A549 (cell line): Measurements from ENCODE around the gene BMP4. TPM values are rescaled to one million over a fixed set of nuclear protein-coding genes. Genes with fewer than 3 reads are reported as not detected.

Source experiments
- ATAC-seq, 2 experiments: fragments of 200-7000 bp in 1 of 2; fragments of >200 bp in 1 of 2; cut with Nextera tagmentation in 1 of 2; cut with Tn5 transposase in 1 of 2; 3 replicates each; pipeline versions ENCODE4 v1.8.0 to v1.9.1; 2018 to 2020; ENCODE audit warnings: mild to moderate bottlenecking in 1 of 2, moderate library complexity in 1 of 2
- CTCF ChIA-PET: fragments of 300-600 bp; sonication (Branson Sonifier 250); formaldehyde crosslinking; extraction: SDS; loops from one replicate; lab custom pipeline; 2021; ENCODE audit warnings: antibody characterized with exemption, inconsistent platforms; lab: Yijun Ruan, JAX
- POLR2A ChIA-PET: fragments of 350-600 bp; formaldehyde crosslinking; extraction: SDS; loops from one replicate; lab custom pipeline; 2021; ENCODE audit warnings: antibody characterized with exemption, inconsistent platforms; lab: Yijun Ruan, JAX
- DNase-seq, 2 experiments: peaks; one replicate each; pipeline versions ENCODE4 v3.0.0 to v3.0.0-alpha.2; 2011 to 2016; ENCODE audit warnings: low read depth in 1 of 2, low spot score in 1 of 2
- FAIRE-seq: peaks from 2 replicates; lab custom pipeline; 2011; peaks lifted over from hg19 to GRCh38; lab: Jason Lieb, UNC
- H3K27ac ChIP-seq, 2 experiments: fragments of >200 bp; sonication (Bioruptor Twin); formaldehyde crosslinking; 3 replicates each; pipeline ENCODE4 v1.5.1; 2016 to 2017
- H3K4me1 ChIP-seq: fragments of >200 bp; sonication (Bioruptor Twin); formaldehyde crosslinking; 3 replicates; pipeline ENCODE4 v1.6.1; 2016
- H3K4me2 ChIP-seq: fragments of >200 bp; sonication (Bioruptor Twin); formaldehyde crosslinking; 3 replicates; pipeline ENCODE4 v1.6.1; 2016
- H3K4me3 ChIP-seq: fragments of >200 bp; sonication (Bioruptor Twin); formaldehyde crosslinking; 3 replicates; pipeline ENCODE4 v1.5.1; 2016
- H3K9me3 ChIP-seq: fragments of >200 bp; sonication (Bioruptor Twin); formaldehyde crosslinking; 3 replicates; pipeline ENCODE4 v1.6.1; 2016
- BHLHE40 ChIP-seq: IDR thresholded peaks from 2 replicates; pipeline ENCODE4 v1.6.1; 2012; ENCODE audit warnings: low read depth, low read length, inconsistent platforms
- CBX2 ChIP-seq: fragments of 200-600 bp; sonication (generic); IDR thresholded peaks from 2 replicates; pipeline ENCODE4 v1.6.1; 2016; ENCODE audit warnings: low read depth, mild to moderate bottlenecking, borderline replicate concordance
- CBX8 ChIP-seq: fragments of 200-600 bp; sonication (generic); IDR thresholded peaks from 2 replicates; pipeline ENCODE4 v1.6.1; 2016
- CEBPB ChIP-seq, 2 experiments: fragments of >200 bp in 1 of 2; sonication (Bioruptor Twin) in 1 of 2; formaldehyde crosslinking in 1 of 2; IDR thresholded peaks; 2 replicates each; pipeline ENCODE4 v1.6.1; 2012 to 2016
- EHF ChIP-seq: fragments of 250-450 bp; sonication (Bioruptor Pico); IDR thresholded peaks from 2 replicates; pipeline ENCODE4 v1.5.0; 2020; ENCODE audit warnings: mild to moderate bottlenecking
- ESRRA ChIP-seq: fragments of 150-350 bp; IDR thresholded peaks from 2 replicates; pipeline ENCODE4 v1.6.1; 2014; ENCODE audit warnings: mild to moderate bottlenecking, low read length, borderline replicate concordance
- HDAC2 ChIP-seq: fragments of 200-600 bp; sonication (generic); IDR thresholded peaks from 2 replicates; pipeline ENCODE4 v1.6.1; 2016
- HOXA7 ChIP-seq: fragments of 250-450 bp; sonication (Bioruptor Pico); IDR thresholded peaks from 2 replicates; pipeline ENCODE4 v1.5.0; 2020; ENCODE audit warnings: mild to moderate bottlenecking, moderate library complexity
- HOXB13 ChIP-seq: fragments of 250-450 bp; sonication (Bioruptor Pico); IDR thresholded peaks from 2 replicates; pipeline ENCODE4 v1.5.0; 2020; ENCODE audit warnings: low read depth, mild to moderate bottlenecking, moderate library complexity
- HOXB5 ChIP-seq: fragments of 250-450 bp; sonication (Bioruptor Pico); IDR thresholded peaks from 2 replicates; pipeline ENCODE4 v1.5.0; 2020; ENCODE audit warnings: mild to moderate bottlenecking, moderate library complexity
- KDM5A ChIP-seq: fragments of 200-600 bp; sonication (generic); IDR thresholded peaks from 2 replicates; pipeline ENCODE4 v1.6.1; 2016; ENCODE audit warnings: antibody characterized with exemption, mild to moderate bottlenecking
- MAFK ChIP-seq: fragments of 450-650 bp; IDR thresholded peaks from 2 replicates; pipeline ENCODE4 v1.6.1; 2014; ENCODE audit not compliant: partially characterized antibody
- POLR2A ChIP-seq: IDR thresholded peaks from 2 replicates; pipeline ENCODE4 v1.6.1; 2012; ENCODE audit warnings: mild to moderate bottlenecking, low read length
- POLR2AphosphoS2 ChIP-seq: conservative IDR thresholded peaks from 2 replicates; pipeline ENCODE4 v1.6.1; 2012; ENCODE audit warnings: low read length, improper control_type of control experiment, inconsistent platforms
- RAD21 ChIP-seq, 2 experiments: fragments of >200 bp in 1 of 2; sonication (Bioruptor Twin) in 1 of 2; formaldehyde crosslinking in 1 of 2; IDR thresholded peaks in 1 of 2; conservative IDR thresholded peaks in 1 of 2; 2 replicates in 1 of 2; 3 replicates in 1 of 2; pipeline ENCODE4 v1.6.1; 2012 to 2018; ENCODE audit warnings: inconsistent platforms in 1 of 2
- SMC3 ChIP-seq: fragments of >200 bp; sonication (Bioruptor Twin); formaldehyde crosslinking; IDR thresholded peaks from 3 replicates; pipeline ENCODE4 v1.6.1; 2018; ENCODE audit warnings: inconsistent platforms
- WGBS: methylation state at CpG from one replicate; pipeline ENCODE4 v1.1.6; 2017; ENCODE audit errors: missing lambda C conversion rate; 5-methylcytosine and 5-hydroxymethylcytosine counted together
- polyA plus RNA-seq, 4 experiments: library from polyadenylated mRNA; depleted of rRNA in 3 of 4; stranded (reverse); fragments of >200 nt; fragmentation: RNase III in 1 of 4; extraction: RNeasy Plus Mini Kit Qiagen cat#74134 plus additional on column Dnase treatment in 1 of 4; gene quantifications; 2 replicates in 3 of 4; 3 replicates in 1 of 4; pipeline ENCODE4 v1.2.3, GENCODE V29; 2011 to 2017
- TF ChIP-seq, protein P1 (sequence below): fragments of >200 bp; sonication (Bioruptor Twin); formaldehyde crosslinking; IDR thresholded peaks from 3 replicates; pipeline ENCODE4 v1.6.1; 2016
- TF ChIP-seq, protein P2 (sequence below): IDR thresholded peaks from 2 replicates; pipeline ENCODE4 v1.6.1; 2012; ENCODE audit warnings: low read depth, borderline replicate concordance
- TF ChIP-seq, protein P3 (sequence below): fragments of >200 bp; sonication (Bioruptor Twin); formaldehyde crosslinking; IDR thresholded peaks from 2 replicates; pipeline ENCODE4 v1.6.1; 2016
- TF ChIP-seq, protein P4 (sequence below): IDR thresholded peaks from 2 replicates; pipeline ENCODE4 v1.6.1; 2012
- TF ChIP-seq, protein P5 (sequence below): fragments of >200 bp; sonication (Bioruptor Twin); formaldehyde crosslinking; IDR thresholded peaks from 3 replicates; pipeline ENCODE4 v1.5.1; 2016
- TF ChIP-seq, protein P6 (sequence below): fragments of 250-450 bp; sonication (Bioruptor Pico); IDR thresholded peaks from 2 replicates; pipeline ENCODE4 v1.5.0; 2021; ENCODE audit warnings: mild to moderate bottlenecking, moderate library complexity, borderline replicate concordance

BMP4 gene
- polyA plus RNA-seq, 2 of the 4 experiments (the other 2 are of a cell fraction) = 4.1 to 8.9 TPM

DNA sequence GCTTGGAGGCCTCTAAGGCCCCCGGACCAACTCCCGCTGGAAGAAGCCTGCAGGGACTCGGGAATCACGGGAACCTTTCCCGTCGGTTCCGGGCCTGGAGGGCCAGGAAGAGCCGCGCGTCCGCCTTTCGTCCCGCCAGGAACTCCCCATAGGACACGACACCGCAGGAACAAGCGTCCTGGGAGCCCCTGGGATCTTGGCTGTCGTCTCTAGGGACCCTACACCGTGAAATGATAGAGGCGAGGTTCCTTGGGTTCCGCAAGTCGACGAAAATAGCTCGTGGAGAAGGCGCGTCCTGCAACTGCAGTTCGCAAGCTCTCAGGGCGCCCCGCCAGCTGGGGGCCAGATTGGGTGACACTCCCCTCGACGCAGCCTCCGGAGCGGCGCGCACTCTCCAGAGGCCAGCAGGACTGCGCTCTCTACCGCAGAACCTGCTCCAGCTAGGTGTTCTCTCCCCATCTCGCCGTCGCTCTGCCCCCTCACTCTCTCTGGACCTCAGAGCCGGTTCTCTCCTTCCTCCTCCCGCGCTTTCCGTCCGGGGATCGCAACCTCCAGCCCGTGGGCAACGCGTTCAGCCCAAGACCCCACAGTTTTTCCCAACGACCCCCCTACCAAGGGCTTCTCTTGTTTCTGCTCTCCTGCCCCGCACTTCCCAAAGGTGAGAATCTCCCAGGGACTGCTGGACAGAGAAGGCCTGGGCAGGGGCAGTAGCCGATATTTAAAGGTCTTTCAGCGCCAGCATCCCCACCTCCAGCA is 776 bp downstream of the BMP4 start:
- TF ChIP-seq KDM5A (no peak), POLR2A (0 out of 2 replicates have a peak, but pooled peaks have one; percentile 8)
- peaks cover 5% of the 10 kb centered on the region; the same call in 1 of the 3 replicates for H3K4me1 ChIP-seq
- WGBS = 55% methylated on average over 52 of the region's 52 CpGs
- ChIA-PET CTCF (interaction anchor here (1.0 to 5.2 kb wide), 9 partner anchors 13 to 416 kb away, joined by 3 to 23 read pairs (median 5); no protein-coding TSS in a partner anchor), POLR2A (interaction anchor here (0.8 to 1.5 kb wide), 2 partner anchors 219 to 373 kb away, joined by 3 to 5 read pairs; no protein-coding TSS in a partner anchor)
- peak overlapping the region; percentile 98 for H3K4me2 ChIP-seq
- ATAC-seq = peak in 1 of 2 experiments; percentile 35; a peak in 3 of 6 replicates
- DNase-seq = peak in 1 of 2 experiments; percentile 44
- no peaks in the 10 kb centered on the region for H3K9me3 ChIP-seq
- H3K27ac ChIP-seq = peak overlapping the region; percentile 65 to 81
- H3K4me3 ChIP-seq = peak overlapping the region; percentile 53
- FAIRE-seq = no peak

DNA sequence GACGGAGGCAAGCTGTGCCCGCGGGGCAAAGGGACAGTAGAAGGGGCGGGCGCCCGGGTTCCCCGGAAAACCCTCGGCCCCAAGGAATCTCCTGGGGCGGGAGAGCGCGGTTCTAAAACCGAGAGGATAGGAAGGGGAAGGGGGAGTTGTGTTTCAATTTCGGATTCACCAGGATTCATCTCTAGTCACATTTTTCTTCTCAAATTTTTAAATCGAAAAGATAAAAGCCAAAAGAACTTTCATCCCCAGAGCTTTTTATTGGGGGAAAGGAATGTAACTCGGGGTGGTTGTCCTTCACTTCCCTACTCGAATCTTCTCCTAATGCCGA is 1.4 kb downstream of the BMP4 start:
- Histone ChIP-seq H3K4me2 (peak overlapping the region; percentile 98), H3K27ac (peak overlapping the region; percentile 65 to 81), H3K9me3 (no peaks in the 10 kb centered on the region), H3K4me3 (peak overlapping the region; percentile 53), H3K4me1 (peaks cover 5% of the 10 kb centered on the region; the same call in 1 of the 3 replicates)
- POLR2A ChIA-PET = interaction anchor here (2.5 kb wide), 1 partner anchor 341 kb away, joined by 10 read pairs; no protein-coding TSS in a partner anchor
- TF ChIP-seq ESRRA (no peak), EHF (CRISPR knock-in tag) (no peak), POLR2AphosphoS2 (no peak), CBX8 (no peak), MAFK (no peak), CBX2 (no peak), HOXB5 (no peak), HOXB13 (CRISPR knock-in tag) (no peak)
- TF ChIP-seq, protein P1, sequence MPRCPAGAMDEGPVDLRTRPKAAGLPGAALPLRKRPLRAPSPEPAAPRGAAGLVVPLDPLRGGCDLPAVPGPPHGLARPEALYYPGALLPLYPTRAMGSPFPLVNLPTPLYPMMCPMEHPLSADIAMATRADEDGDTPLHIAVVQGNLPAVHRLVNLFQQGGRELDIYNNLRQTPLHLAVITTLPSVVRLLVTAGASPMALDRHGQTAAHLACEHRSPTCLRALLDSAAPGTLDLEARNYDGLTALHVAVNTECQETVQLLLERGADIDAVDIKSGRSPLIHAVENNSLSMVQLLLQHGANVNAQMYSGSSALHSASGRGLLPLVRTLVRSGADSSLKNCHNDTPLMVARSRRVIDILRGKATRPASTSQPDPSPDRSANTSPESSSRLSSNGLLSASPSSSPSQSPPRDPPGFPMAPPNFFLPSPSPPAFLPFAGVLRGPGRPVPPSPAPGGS = no peak
- TF ChIP-seq, protein P2, sequence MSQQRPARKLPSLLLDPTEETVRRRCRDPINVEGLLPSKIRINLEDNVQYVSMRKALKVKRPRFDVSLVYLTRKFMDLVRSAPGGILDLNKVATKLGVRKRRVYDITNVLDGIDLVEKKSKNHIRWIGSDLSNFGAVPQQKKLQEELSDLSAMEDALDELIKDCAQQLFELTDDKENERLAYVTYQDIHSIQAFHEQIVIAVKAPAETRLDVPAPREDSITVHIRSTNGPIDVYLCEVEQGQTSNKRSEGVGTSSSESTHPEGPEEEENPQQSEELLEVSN = no peak
- TF ChIP-seq, protein P3, sequence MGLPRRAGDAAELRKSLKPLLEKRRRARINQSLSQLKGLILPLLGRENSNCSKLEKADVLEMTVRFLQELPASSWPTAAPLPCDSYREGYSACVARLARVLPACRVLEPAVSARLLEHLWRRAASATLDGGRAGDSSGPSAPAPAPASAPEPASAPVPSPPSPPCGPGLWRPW = no peak
- ATAC-seq = peak in 1 of 2 experiments; percentile 4; a peak in 1 of 6 replicates
- no peak for FAIRE-seq
- CTCF ChIA-PET = interaction anchor here (0.7 to 5.2 kb wide), 6 partner anchors 32 to 416 kb away, joined by 3 to 23 read pairs (median 4); no protein-coding TSS in a partner anchor
- WGBS = 4% methylated on average over 17 of the region's 17 CpGs
- no peak for DNase-seq

DNA sequence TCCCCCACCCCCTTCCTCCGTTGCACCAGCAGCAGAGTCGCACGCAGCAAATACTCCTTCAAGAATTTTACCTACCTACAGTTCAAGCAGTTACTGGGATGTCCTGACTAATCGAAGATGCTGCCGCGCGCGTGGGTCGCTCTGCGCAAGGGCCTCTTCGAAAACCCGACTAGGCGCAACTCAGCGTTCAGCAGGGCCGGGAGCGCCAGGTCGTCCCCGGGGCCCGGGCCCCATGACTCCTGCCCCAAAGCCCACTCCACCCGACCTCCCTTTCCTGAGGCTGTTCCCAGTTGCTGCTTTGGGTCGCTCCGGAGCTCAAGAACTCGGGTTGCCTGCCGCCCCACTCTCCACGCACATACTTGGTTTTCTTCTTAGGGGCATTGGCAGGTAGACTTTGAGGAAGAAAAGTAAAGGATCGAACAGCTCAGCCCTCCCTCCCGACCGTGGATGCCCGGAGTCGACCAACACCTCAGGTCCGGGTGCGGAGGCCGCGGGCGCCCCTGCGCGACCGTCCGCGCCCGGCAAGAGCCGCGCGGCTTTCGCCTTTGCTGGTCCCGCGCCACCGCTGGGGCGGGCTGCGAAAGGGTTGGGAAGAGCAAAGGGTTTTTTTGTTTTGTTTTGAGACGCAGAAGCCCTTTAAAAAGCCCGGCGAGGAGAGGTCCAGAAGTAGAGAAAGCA is 1.9 kb downstream of the BMP4 start:
- peak; percentile 5 to 36; a peak in 3 of 6 replicates for ATAC-seq
- ChIA-PET POLR2A (interaction anchor here (1.0 to 2.5 kb wide), 6 partner anchors 16 to 374 kb away, joined by 3 to 12 read pairs (median 8); no protein-coding TSS in a partner anchor), CTCF (interaction anchor here (0.6 to 5.2 kb wide), 8 partner anchors 17 to 946 kb away, joined by 3 to 23 read pairs (median 4); no protein-coding TSS in a partner anchor)
- TF ChIP-seq RAD21 (conservative IDR thresholded peaks at IDR 0.05 in 1 of 2, IDR thresholded peaks at IDR 0.05 in 1 of 2) (peak; percentile 10 to 65; a peak in 4 of 5 replicates), CEBPB (IDR thresholded peaks at IDR 0.05) (no peak), BHLHE40 (no peak), HDAC2 (peak; percentile 30; the same call in 1 of the 2 replicates), HOXA7 (CRISPR knock-in tag) (no peak), SMC3 (peak; percentile 47)
- TF ChIP-seq, protein P4, sequence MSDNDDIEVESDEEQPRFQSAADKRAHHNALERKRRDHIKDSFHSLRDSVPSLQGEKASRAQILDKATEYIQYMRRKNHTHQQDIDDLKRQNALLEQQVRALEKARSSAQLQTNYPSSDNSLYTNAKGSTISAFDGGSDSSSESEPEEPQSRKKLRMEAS = no peak; the same call in 1 of the 2 replicates
- TF ChIP-seq, protein P5, sequence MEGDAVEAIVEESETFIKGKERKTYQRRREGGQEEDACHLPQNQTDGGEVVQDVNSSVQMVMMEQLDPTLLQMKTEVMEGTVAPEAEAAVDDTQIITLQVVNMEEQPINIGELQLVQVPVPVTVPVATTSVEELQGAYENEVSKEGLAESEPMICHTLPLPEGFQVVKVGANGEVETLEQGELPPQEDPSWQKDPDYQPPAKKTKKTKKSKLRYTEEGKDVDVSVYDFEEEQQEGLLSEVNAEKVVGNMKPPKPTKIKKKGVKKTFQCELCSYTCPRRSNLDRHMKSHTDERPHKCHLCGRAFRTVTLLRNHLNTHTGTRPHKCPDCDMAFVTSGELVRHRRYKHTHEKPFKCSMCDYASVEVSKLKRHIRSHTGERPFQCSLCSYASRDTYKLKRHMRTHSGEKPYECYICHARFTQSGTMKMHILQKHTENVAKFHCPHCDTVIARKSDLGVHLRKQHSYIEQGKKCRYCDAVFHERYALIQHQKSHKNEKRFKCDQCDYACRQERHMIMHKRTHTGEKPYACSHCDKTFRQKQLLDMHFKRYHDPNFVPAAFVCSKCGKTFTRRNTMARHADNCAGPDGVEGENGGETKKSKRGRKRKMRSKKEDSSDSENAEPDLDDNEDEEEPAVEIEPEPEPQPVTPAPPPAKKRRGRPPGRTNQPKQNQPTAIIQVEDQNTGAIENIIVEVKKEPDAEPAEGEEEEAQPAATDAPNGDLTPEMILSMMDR = peak; percentile 42
- TF ChIP-seq, protein P6, sequence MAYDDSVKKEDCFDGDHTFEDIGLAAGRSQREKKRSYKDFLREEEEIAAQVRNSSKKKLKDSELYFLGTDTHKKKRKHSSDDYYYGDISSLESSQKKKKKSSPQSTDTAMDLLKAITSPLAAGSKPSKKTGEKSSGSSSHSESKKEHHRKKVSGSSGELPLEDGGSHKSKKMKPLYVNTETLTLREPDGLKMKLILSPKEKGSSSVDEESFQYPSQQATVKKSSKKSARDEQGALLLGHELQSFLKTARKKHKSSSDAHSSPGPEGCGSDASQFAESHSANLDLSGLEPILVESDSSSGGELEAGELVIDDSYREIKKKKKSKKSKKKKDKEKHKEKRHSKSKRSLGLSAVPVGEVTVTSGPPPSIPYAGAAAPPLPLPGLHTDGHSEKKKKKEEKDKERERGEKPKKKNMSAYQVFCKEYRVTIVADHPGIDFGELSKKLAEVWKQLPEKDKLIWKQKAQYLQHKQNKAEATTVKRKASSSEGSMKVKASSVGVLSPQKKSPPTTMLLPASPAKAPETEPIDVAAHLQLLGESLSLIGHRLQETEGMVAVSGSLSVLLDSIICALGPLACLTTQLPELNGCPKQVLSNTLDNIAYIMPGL (CRISPR knock-in tag) = no peak
- Histone ChIP-seq H3K27ac (peak overlapping the region; percentile 65 to 81), H3K4me1 (peaks cover 5% of the 10 kb centered on the region; the same call in 1 of the 3 replicates), H3K4me2 (peak overlapping the region; percentile 98), H3K9me3 (no peaks in the 10 kb centered on the region), H3K4me3 (peak overlapping the region; percentile 53)
- 1% methylated on average over 33 of the region's 53 CpGs for WGBS
- peak in 1 of 2 experiments; percentile 21 for DNase-seq
- no peak for FAIRE-seq
